NCI-H446 (cell line): ENCODE results near the gene FBXO15.

Experiments used
- DNase-seq, 2 experiments: peaks; one replicate each; lab custom pipeline; 2025; lab: John Stamatoyannopoulos, UW

Gene FBXO15

GRCh38 chr18:74113711-74114110, 33.9 kb downstream of the FBXO15 start:
- DNase-seq: no peak

- DNase-seq: no peak
Observed at GRCh38 chr18:74110976-74111375, 36.7 kb downstream of the FBXO15 start.

- no peak for DNase-seq
Observed at GRCh38 chr18:74110149-74110548, 37.5 kb downstream of the FBXO15 start.

- no peak for DNase-seq
Observed at GRCh38 chr18:74108460-74108859, 39.2 kb downstream of the FBXO15 start.

GRCh38 chr18:74097803-74098202, 49.8 kb downstream of the FBXO15 start:
- no peak for DNase-seq

GRCh38 chr18:74092922-74093321, 54.7 kb downstream of the FBXO15 start:
- no peak for DNase-seq

- DNase-seq: no peak
Observed at GRCh38 chr18:74084184-74084855, 63.3 kb downstream of the FBXO15 start.

GRCh38 chr18:74083557-74083952, 64.1 kb downstream of the FBXO15 start:
- DNase-seq: no peak

- no peak for DNase-seq
Observed at GRCh38 chr18:74082742-74083556, 64.7 kb downstream of the FBXO15 start.

GRCh38 chr18:74081966-74082741, 65.5 kb downstream of the FBXO15 start:
- DNase-seq: peak in 1 of 2 experiments; percentile 37

- no peak for DNase-seq
Observed at GRCh38 chr18:74078257-74078656, 69.4 kb downstream of the FBXO15 start.

GRCh38 chr18:74074668-74075564, 72.7 kb downstream of the FBXO15 start:
- DNase-seq: no peak

GRCh38 chr18:74073957-74074667, 73.5 kb downstream of the FBXO15 start:
- no peak for DNase-seq

GRCh38 chr18:74069178-74070050, 78.2 kb downstream of the FBXO15 start:
- DNase-seq: no peak

GRCh38 chr18:74068296-74068695, 79.3 kb downstream of the FBXO15 start:
- DNase-seq: no peak

GRCh38 chr18:74066018-74066417, 81.6 kb downstream of the FBXO15 start:
- no peak for DNase-seq

GRCh38 chr18:74065366-74065765, 82.3 kb downstream of the FBXO15 start:
- no peak for DNase-seq

- no peak for DNase-seq
Observed at GRCh38 chr18:74064510-74064909, 83.1 kb downstream of the FBXO15 start.

GRCh38 chr18:74063557-74063956, 84.1 kb downstream of the FBXO15 start:
- DNase-seq: no peak

GRCh38 chr18:74063023-74063422, 84.6 kb downstream of the FBXO15 start:
- no peak for DNase-seq
